Measurements from ENCODE around the gene KCNK5. TPM values are rescaled to one million over a fixed set of nuclear protein-coding genes. Genes with fewer than 3 reads are reported as not detected.

KCNK5 gene
- total and polyA plus RNA-seq, 2 of the 8 experiments (the other 6 are each of a cell fraction or from before 2014, with no cell fraction given) = 20.9 to 44.3 TPM

- H4K20me1 ChIP-seq (replicated peaks in 1 of 2; ENCODE audit: control insufficient read depth in 1 of 2, insufficient read depth in 2 of 2, low read length in 2 of 2) = no peaks in the 10 kb centered on the region
- H2BK15ac ChIP-seq (ENCODE audit: low read length) = no peak overlapping the region
- 91% methylated on average over 5 of the region's 5 CpGs; no CpG with 5 or more reads in 1 of the 2 experiments for WGBS, 2 experiments (ENCODE audit: extremely low coverage in 1 of 2, insufficient coverage in 1 of 2, insufficient read length in 1 of 2, insufficient replicate concordance in 2 of 2, low coverage in 1 of 2, low lambda C conversion rate in 2 of 2, missing lambda C conversion rate in 1 of 2)
- no peak for DNase-seq (ENCODE audit: low read depth in 1 of 2, low spot score in 2 of 2)
- no peak overlapping the region for H3K23ac ChIP-seq (ENCODE audit: insufficient read length)
- CTCF ChIA-PET (ENCODE audit: partially characterized antibody) = interaction anchor here (0.9 to 2.7 kb wide), 15 partner anchors 8 to 280 kb away, joined by 3 to 33 read pairs (median 4); no protein-coding TSS in a partner anchor
- H3K27ac ChIP-seq (ENCODE audit: low read depth, low read length) = no peak overlapping the region
- no peaks in the 10 kb centered on the region for H3K36me3 ChIP-seq (ENCODE audit: control insufficient read depth in 2 of 4, insufficient read depth in 4 of 4, low read length in 3 of 4)
- FAIRE-seq = no peak
- no peak overlapping the region for H3K4me3 ChIP-seq (ENCODE audit: extremely low read depth in 1 of 4, insufficient read depth in 2 of 4, low read depth in 3 of 4, low read length in 4 of 4)
- no peak overlapping the region for H3K14ac ChIP-seq (ENCODE audit: insufficient read length)
- H2AFZ ChIP-seq (ENCODE audit: low read length) = no peak overlapping the region
- TF ChIP-seq RXRA (IDR thresholded peaks at IDR 0.05; ENCODE audit: insufficient read depth, low read depth, low read length) (no peak), EZH2 (IDR thresholded peaks at IDR 0.05; ENCODE audit: low read depth, low read length, severe bottlenecking) (no peak), SIN3A (conservative IDR thresholded peaks at IDR 0.05 in 1 of 2, IDR thresholded peaks at IDR 0.05 in 1 of 2; ENCODE audit: low read depth in 1 of 2, low read length in 2 of 2) (no peak), ASH2L (IDR thresholded peaks at IDR 0.05; ENCODE audit: low read length) (no peak), CHD1 (IDR thresholded peaks at IDR 0.05; ENCODE audit: low read depth, low read length) (no peak), GTF2F1 (IDR thresholded peaks at IDR 0.05; ENCODE audit: borderline replicate concordance, low read depth, low read length) (no peak), GABPA (IDR thresholded peaks at IDR 0.05; ENCODE audit: borderline replicate concordance, insufficient read depth, low read length) (no peak)
- POLR2A ChIA-PET (ENCODE audit: partially characterized antibody) = no interaction called here
- H2BK5ac ChIP-seq (ENCODE audit: low read depth, low read length) = no peak overlapping the region
- H3K4ac ChIP-seq (replicated peaks; ENCODE audit: insufficient read length, low read depth, low read length) = no peak overlapping the region
- no peaks in the 10 kb centered on the region for H3K9me3 ChIP-seq (ENCODE audit: insufficient read depth in 2 of 2, low read depth in 1 of 2, low read length in 1 of 2)
- H3K4me2 ChIP-seq (ENCODE audit: insufficient read depth in 1 of 2, low read depth in 2 of 2, low read length in 2 of 2) = no peak overlapping the region
- no peak overlapping the region for H3K56ac ChIP-seq (replicated peaks; ENCODE audit: insufficient read length, low read depth, low read length)
- H3K9ac ChIP-seq (replicated peaks in 1 of 4; ENCODE audit: extremely low read depth in 1 of 4, low read depth in 3 of 4, low read length in 3 of 4) = no peak overlapping the region
- no peak overlapping the region for H2BK12ac ChIP-seq (ENCODE audit: low read depth, low read length)
- no peak overlapping the region for H2BK20ac ChIP-seq (ENCODE audit: low read length)
- no peaks in the 10 kb centered on the region for H3K23me2 ChIP-seq (ENCODE audit: low read depth, low read length)
- no peaks in the 10 kb centered on the region for H3K27me3 ChIP-seq (replicated peaks in 1 of 4; ENCODE audit: control insufficient read depth in 3 of 4, extremely low read depth in 1 of 4, insufficient read depth in 3 of 4, low read length in 3 of 4)
- H3K79me2 ChIP-seq (ENCODE audit: control insufficient read depth in 1 of 2, insufficient read depth in 2 of 2, low read length in 2 of 2) = no peaks in the 10 kb centered on the region
- no peak overlapping the region for H4K5ac ChIP-seq (ENCODE audit: insufficient read length, low read depth, low read length)
- no peak overlapping the region for H3K18ac ChIP-seq (ENCODE audit: extremely low read depth, low read length)
- H4K8ac ChIP-seq (ENCODE audit: extremely low read depth, insufficient read depth, low read length) = no peak overlapping the region
- no peak overlapping the region for H4K91ac ChIP-seq (replicated peaks; ENCODE audit: insufficient read length, low read length)
- no peak overlapping the region for H2BK120ac ChIP-seq (replicated peaks; ENCODE audit: low read depth, low read length)
- no peaks in the 10 kb centered on the region for H3K4me1 ChIP-seq (replicated peaks in 1 of 4; ENCODE audit: control insufficient read depth in 3 of 4, insufficient read depth in 4 of 4, low read length in 3 of 4)
- no peak overlapping the region for H2AK5ac ChIP-seq (ENCODE audit: low read depth, low read length)
- H3K79me1 ChIP-seq (ENCODE audit: low read depth, low read length) = no peaks in the 10 kb centered on the region
Observed at GRCh38 chr6:39152262-39152661, 77.0 kb downstream of the KCNK5 start.
